ENCODE data around the gene RAD23A. TPM values are rescaled to one million over a fixed set of nuclear protein-coding genes. Genes with fewer than 3 reads are reported as not detected.

Gene RAD23A
- total RNA-seq, 1 donor from 2014 or later: 40.6 TPM

DNA sequence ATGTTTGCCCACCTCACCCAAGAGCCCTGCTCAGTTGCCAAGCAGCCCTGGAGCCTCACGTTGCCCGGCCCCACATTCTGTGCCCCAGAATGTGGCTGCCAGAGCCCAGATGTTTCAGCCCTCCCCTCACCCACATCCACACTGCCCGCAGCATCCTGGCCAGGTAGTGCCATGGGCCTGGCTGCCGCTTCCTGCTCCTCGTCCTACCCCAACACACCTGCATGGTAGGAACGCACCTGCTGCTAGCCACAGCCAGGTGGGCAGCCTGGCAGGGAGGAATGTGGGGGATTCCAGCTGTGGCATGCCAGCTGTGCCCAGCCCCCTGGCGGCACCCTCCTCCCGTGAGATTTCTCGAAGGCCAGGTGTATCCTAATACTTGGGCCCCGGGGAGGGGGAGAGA, 42.1 kb downstream of the RAD23A start:
- Mint-ChIP-seq H3K4me1 (ENCODE audit: low read depth, unreplicated experiment) (peaks cover 2% of the 10 kb centered on the region), H3K27me3 (ENCODE audit: low read depth, unreplicated experiment) (peaks cover 41% of the 10 kb centered on the region)
- no peaks in the 10 kb centered on the region for H3K27me3 ChIP-seq (ENCODE audit: insufficient read depth, low read length)

GRCh38 chr19:12990431-12990830, 44.8 kb downstream of the RAD23A start:
- no peak overlapping the region for H3K4me3 ChIP-seq (ENCODE audit: insufficient read depth, low read depth, low read length)
- H2AFZ ChIP-seq (ENCODE audit: low read depth, low read length): no peak overlapping the region
- no peaks in the 10 kb centered on the region for H3K27me3 ChIP-seq (ENCODE audit: insufficient read depth, low read length)
- H3K79me2 ChIP-seq (ENCODE audit: insufficient read depth, low read length): peaks cover 4% of the 10 kb centered on the region
- Mint-ChIP-seq H3K4me3 (ENCODE audit: unreplicated experiment) (no peak overlapping the region), H3K36me3 (ENCODE audit: low read depth, unreplicated experiment) (peaks cover 3% of the 10 kb centered on the region), H3K27ac (ENCODE audit: unreplicated experiment) (no peak overlapping the region), H3K4me1 (ENCODE audit: low read depth, unreplicated experiment) (no peaks in the 10 kb centered on the region), H3K9me3 (ENCODE audit: unreplicated experiment) (peaks cover 1% of the 10 kb centered on the region), H3K27me3 (ENCODE audit: low read depth, unreplicated experiment) (peaks cover 55% of the 10 kb centered on the region)
- no peaks in the 10 kb centered on the region for H3K9me3 ChIP-seq (ENCODE audit: insufficient read depth, low read depth, low read length)
- H3K4me2 ChIP-seq (ENCODE audit: low read length): no peak overlapping the region
- no peak overlapping the region for H3K9ac ChIP-seq (ENCODE audit: low read length)
- H3K27ac ChIP-seq (ENCODE audit: low read depth, low read length): no peak overlapping the region
- no peaks in the 10 kb centered on the region for H4K20me1 ChIP-seq (ENCODE audit: insufficient read depth, low read length)
- FAIRE-seq (no peak), DNase-seq (ENCODE audit: low read depth) (no peak)
- no peak for TF ChIP-seq EZH2 (IDR thresholded peaks at IDR 0.05; ENCODE audit: insufficient read depth, low read length)
- TF ChIP-seq, protein P1, sequence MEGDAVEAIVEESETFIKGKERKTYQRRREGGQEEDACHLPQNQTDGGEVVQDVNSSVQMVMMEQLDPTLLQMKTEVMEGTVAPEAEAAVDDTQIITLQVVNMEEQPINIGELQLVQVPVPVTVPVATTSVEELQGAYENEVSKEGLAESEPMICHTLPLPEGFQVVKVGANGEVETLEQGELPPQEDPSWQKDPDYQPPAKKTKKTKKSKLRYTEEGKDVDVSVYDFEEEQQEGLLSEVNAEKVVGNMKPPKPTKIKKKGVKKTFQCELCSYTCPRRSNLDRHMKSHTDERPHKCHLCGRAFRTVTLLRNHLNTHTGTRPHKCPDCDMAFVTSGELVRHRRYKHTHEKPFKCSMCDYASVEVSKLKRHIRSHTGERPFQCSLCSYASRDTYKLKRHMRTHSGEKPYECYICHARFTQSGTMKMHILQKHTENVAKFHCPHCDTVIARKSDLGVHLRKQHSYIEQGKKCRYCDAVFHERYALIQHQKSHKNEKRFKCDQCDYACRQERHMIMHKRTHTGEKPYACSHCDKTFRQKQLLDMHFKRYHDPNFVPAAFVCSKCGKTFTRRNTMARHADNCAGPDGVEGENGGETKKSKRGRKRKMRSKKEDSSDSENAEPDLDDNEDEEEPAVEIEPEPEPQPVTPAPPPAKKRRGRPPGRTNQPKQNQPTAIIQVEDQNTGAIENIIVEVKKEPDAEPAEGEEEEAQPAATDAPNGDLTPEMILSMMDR (IDR thresholded peaks at IDR 0.05; ENCODE audit: insufficient read depth, low read depth, low read length): no peak
- H3K36me3 ChIP-seq (ENCODE audit: insufficient read depth, low read length): no peaks in the 10 kb centered on the region
- peaks cover 10% of the 10 kb centered on the region for H3K4me1 ChIP-seq (ENCODE audit: insufficient read depth, low read length)

More for the DNA sequence above, 42.1 kb downstream of the RAD23A start:
- no peak overlapping the region for H2AFZ ChIP-seq (ENCODE audit: low read depth, low read length)
- H3K4me3 Mint-ChIP-seq (ENCODE audit: unreplicated experiment): no peak overlapping the region
- DNase-seq (ENCODE audit: low read depth) (no peak), FAIRE-seq (no peak)
- H3K9me3 Mint-ChIP-seq (ENCODE audit: unreplicated experiment): peaks cover 1% of the 10 kb centered on the region
- H3K27ac Mint-ChIP-seq (ENCODE audit: unreplicated experiment): no peak overlapping the region
- no peak overlapping the region for H3K4me2 ChIP-seq (ENCODE audit: low read length)
- no peak overlapping the region for H3K9ac ChIP-seq (ENCODE audit: low read length)
- no peak overlapping the region for H3K4me3 ChIP-seq (ENCODE audit: insufficient read depth, low read depth, low read length)
- no peaks in the 10 kb centered on the region for H3K36me3 ChIP-seq (ENCODE audit: insufficient read depth, low read length)
- H3K4me1 ChIP-seq (ENCODE audit: insufficient read depth, low read length): peaks cover 18% of the 10 kb centered on the region
- H3K9me3 ChIP-seq (ENCODE audit: insufficient read depth, low read depth, low read length): no peaks in the 10 kb centered on the region
- H3K36me3 Mint-ChIP-seq (ENCODE audit: low read depth, unreplicated experiment): peaks cover 2% of the 10 kb centered on the region
- H3K27ac ChIP-seq (ENCODE audit: low read depth, low read length): no peak overlapping the region
- H3K79me2 ChIP-seq (ENCODE audit: insufficient read depth, low read length): no peaks in the 10 kb centered on the region
- no peak for TF ChIP-seq EZH2 (IDR thresholded peaks at IDR 0.05; ENCODE audit: insufficient read depth, low read length)
- TF ChIP-seq, protein P1 (IDR thresholded peaks at IDR 0.05; ENCODE audit: insufficient read depth, low read depth, low read length): no peak
- H4K20me1 ChIP-seq (ENCODE audit: insufficient read depth, low read length): no peaks in the 10 kb centered on the region

GRCh38 chr19:12990853-12991252, 45.2 kb downstream of the RAD23A start:
- Mint-ChIP-seq H3K27me3 (ENCODE audit: low read depth, unreplicated experiment) (peaks cover 52% of the 10 kb centered on the region), H3K9me3 (ENCODE audit: unreplicated experiment) (peaks cover 1% of the 10 kb centered on the region), H3K4me3 (ENCODE audit: unreplicated experiment) (no peak overlapping the region), H3K36me3 (ENCODE audit: low read depth, unreplicated experiment) (peaks cover 3% of the 10 kb centered on the region), H3K27ac (ENCODE audit: unreplicated experiment) (no peak overlapping the region), H3K4me1 (ENCODE audit: low read depth, unreplicated experiment) (no peaks in the 10 kb centered on the region)
- no peaks in the 10 kb centered on the region for H4K20me1 ChIP-seq (ENCODE audit: insufficient read depth, low read length)
- H3K27me3 ChIP-seq (ENCODE audit: insufficient read depth, low read length): no peaks in the 10 kb centered on the region
- no peaks in the 10 kb centered on the region for H3K9me3 ChIP-seq (ENCODE audit: insufficient read depth, low read depth, low read length)
- no peaks in the 10 kb centered on the region for H3K36me3 ChIP-seq (ENCODE audit: insufficient read depth, low read length)
- no peak overlapping the region for H3K4me3 ChIP-seq (ENCODE audit: insufficient read depth, low read depth, low read length)
- H3K27ac ChIP-seq (ENCODE audit: low read depth, low read length): no peak overlapping the region
- peaks cover 5% of the 10 kb centered on the region for H3K79me2 ChIP-seq (ENCODE audit: insufficient read depth, low read length)
- no peak overlapping the region for H3K9ac ChIP-seq (ENCODE audit: low read length)
- H2AFZ ChIP-seq (ENCODE audit: low read depth, low read length): no peak overlapping the region
- H3K4me2 ChIP-seq (ENCODE audit: low read length): no peak overlapping the region
- FAIRE-seq (no peak), DNase-seq (ENCODE audit: low read depth) (no peak)
- no peak for TF ChIP-seq EZH2 (IDR thresholded peaks at IDR 0.05; ENCODE audit: insufficient read depth, low read length)
- TF ChIP-seq, protein P1 (IDR thresholded peaks at IDR 0.05; ENCODE audit: insufficient read depth, low read depth, low read length): no peak
- peaks cover 5% of the 10 kb centered on the region for H3K4me1 ChIP-seq (ENCODE audit: insufficient read depth, low read length)

All from astrocyte (in vitro differentiated cells and primary cell).